DMS 273 (cell line): ENCODE data around the gene DNAJA1.
"Not testable (repeated sequence)": the region's sequence is repeated elsewhere in the genome, so short reads cannot be mapped to it uniquely, and the experiment has no call there.

Experiments used
- DNase-seq: peaks from one replicate; lab custom pipeline; 2025; ENCODE audit not compliant: unreplicated experiment; lab: John Stamatoyannopoulos, UW

Gene DNAJA1

GRCh38 chr9:33080534-33080933 is 55.5 kb downstream of the DNAJA1 start:
- peak; percentile 36 for DNase-seq

GRCh38 chr9:33081128-33081851 is 56.2 kb downstream of the DNAJA1 start:
- DNase-seq = peak; percentile 91

DNA sequence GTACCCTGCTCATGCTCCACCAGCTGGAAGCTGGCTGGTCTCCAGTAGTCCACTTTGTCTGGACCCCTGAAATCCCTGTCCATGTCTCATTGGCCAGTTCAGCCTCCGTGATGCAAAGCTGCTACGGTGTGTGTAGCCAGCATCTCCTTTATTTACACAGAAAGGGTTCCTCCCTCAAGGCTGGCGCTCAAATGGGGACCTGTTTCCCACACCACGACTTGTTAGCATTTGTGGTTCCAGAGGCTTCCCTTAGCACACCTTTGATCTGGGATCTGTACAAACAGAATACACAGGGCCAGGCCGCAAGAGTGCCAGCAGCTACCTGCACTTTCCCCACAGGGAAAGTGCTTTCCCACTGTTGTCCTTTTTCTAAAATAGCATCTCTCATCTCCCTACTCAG is 57.1 kb downstream of the DNAJA1 start:
- DNase-seq = no peak

GRCh38 chr9:33082538-33083326 is 57.7 kb downstream of the DNAJA1 start:
- no peak for DNase-seq

GRCh38 chr9:33085672-33086071 is 60.6 kb downstream of the DNAJA1 start:
- not testable (repeated sequence) for DNase-seq
